Measurements from ENCODE around the gene ARID1A. TPM values are rescaled to one million over a fixed set of nuclear protein-coding genes. Genes with fewer than 3 reads are reported as not detected.

Gene ARID1A
- total and polyA plus RNA-seq, 12 donors: 11.3 to 90.3 (median 51.1) TPM

DNA sequence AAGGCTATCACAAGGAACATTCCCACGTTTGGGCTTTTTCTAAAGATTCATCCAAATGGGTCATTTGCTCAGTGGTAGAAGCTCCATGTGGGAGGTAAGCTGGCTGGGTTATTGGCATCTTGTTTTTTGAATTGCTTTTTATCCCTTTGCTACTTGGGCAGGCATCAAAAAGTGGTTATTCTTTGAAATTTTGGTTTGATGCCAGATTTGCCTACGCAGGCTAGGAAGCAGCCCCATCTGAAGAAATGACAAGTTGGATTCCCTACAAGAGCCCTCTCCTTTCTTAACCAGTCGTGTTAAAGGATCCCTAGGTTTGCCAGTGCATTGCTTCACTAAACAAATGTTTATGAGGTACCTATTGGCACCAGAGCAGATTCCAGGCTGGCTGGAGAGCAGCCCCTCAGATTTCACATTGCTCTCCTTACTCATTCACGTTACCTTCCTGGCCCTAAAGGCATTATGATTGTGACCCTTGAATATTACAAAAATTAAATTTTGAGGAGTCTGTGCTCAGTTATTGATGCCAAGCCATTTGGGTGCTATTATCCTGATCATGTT, 38.8 kb downstream of the ARID1A start:
- DNase-seq: no peak
- Histone ChIP-seq H3K9me3 (replicated peaks in 1 of 3) (no peaks in the 10 kb centered on the region), H3K27ac (peak overlapping the region in 1 of 5 donors; percentile 42), H3K4me3 (no peak overlapping the region), H3K36me3 (replicated peaks in 1 of 2) (peaks cover 0 to 87% of the 10 kb centered on the region in 2 donors), H3K27me3 (no peaks in the 10 kb centered on the region), H3K4me1 (replicated peaks in 1 of 2) (peaks cover 0 to 16% of the 10 kb centered on the region in 2 donors)
- TF ChIP-seq, protein P1, sequence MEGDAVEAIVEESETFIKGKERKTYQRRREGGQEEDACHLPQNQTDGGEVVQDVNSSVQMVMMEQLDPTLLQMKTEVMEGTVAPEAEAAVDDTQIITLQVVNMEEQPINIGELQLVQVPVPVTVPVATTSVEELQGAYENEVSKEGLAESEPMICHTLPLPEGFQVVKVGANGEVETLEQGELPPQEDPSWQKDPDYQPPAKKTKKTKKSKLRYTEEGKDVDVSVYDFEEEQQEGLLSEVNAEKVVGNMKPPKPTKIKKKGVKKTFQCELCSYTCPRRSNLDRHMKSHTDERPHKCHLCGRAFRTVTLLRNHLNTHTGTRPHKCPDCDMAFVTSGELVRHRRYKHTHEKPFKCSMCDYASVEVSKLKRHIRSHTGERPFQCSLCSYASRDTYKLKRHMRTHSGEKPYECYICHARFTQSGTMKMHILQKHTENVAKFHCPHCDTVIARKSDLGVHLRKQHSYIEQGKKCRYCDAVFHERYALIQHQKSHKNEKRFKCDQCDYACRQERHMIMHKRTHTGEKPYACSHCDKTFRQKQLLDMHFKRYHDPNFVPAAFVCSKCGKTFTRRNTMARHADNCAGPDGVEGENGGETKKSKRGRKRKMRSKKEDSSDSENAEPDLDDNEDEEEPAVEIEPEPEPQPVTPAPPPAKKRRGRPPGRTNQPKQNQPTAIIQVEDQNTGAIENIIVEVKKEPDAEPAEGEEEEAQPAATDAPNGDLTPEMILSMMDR (IDR thresholded peaks at IDR 0.05): no peak
- TF ChIP-seq POLR2A (IDR thresholded peaks at IDR 0.05): no peak
- intact Hi-C loops (cut with DNase I): no loop called here
- 54 to 64% (median 55%) methylated on average over 4 of the region's 4 CpGs for WGBS, 4 donors

DNA sequence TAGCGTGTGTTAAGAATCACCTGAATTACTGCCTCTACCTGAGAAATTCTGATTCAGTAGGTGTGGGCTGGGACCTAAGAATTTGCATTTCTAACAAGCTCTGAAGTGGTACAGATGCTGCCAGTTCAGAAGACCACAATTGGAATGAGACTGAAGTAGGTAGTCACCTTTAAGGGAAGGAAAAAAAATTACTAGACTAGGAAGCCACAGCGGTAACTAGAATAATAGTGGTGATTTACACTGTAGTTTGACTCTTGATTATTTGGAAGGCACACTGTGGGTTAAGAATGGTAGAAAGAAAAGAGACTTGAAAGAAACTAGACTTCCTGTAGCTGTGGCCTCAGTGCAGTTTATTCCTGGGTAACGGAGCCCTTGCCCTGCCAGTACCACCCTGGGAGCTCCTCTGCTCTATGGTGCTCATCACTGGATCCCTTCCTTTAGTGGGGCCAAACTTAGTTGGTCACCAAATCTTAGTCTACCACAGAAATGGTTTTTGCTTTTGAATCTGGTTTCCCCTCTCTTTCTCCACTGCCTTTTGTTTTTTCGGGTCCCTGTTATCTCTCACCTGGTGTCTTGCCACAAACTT, 43.6 kb downstream of the ARID1A start:
- Histone ChIP-seq H3K4me3 (no peak overlapping the region), H3K9me3 (replicated peaks in 1 of 3) (no peaks in the 10 kb centered on the region), H3K27ac (no peak overlapping the region), H3K27me3 (no peaks in the 10 kb centered on the region), H3K36me3 (replicated peaks in 1 of 2) (peaks cover 0 to 58% of the 10 kb centered on the region in 2 donors), H3K4me1 (replicated peaks in 1 of 2) (peaks cover 6 to 35% of the 10 kb centered on the region in 2 donors)
- intact Hi-C loops (cut with DNase I): no loop called here
- 76 to 92% (median 82%) methylated on average over 4 of the region's 4 CpGs for WGBS, 4 donors
- no peak for TF ChIP-seq POLR2A (IDR thresholded peaks at IDR 0.05)
- TF ChIP-seq, protein P1 (IDR thresholded peaks at IDR 0.05): no peak
- DNase-seq: no peak

DNA sequence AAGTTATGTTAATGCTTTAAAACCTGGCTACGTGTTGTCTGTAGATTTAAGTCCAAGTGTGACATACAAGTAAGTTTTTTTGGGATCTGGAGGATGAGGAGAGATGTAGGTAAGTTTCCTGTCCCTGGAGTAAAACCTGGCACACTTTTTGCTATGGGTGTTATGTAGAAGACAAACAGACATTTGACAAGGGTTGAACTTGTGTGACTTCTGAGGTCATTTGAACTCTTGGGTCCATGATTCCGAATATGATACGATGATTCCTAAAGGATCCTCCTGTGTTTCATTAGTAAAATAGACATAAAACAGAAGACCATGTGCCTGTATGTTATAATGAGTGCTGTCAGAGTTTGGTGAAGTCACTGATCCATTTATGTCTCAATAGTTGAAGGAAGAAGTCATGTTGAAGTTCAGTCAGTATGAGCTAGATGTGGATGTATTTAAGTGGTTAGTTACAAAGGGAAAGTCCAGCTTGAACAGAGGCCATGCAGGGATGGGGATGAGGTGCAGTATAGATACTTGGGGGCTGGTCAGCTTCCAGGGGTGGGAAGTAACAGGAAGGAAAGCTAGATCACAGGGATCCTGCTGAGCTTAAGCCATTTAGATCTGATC, 44.3 kb downstream of the ARID1A start:
- Histone ChIP-seq H3K4me3 (no peak overlapping the region), H3K36me3 (replicated peaks in 1 of 2) (peaks cover 0 to 51% of the 10 kb centered on the region in 2 donors), H3K9me3 (replicated peaks in 1 of 3) (no peaks in the 10 kb centered on the region), H3K27ac (peak overlapping the region in 2 of 5 donors; percentile 23 to 27), H3K27me3 (no peaks in the 10 kb centered on the region), H3K4me1 (replicated peaks in 1 of 2) (peaks cover 13 to 39% of the 10 kb centered on the region in 2 donors)
- TF ChIP-seq, protein P1 (IDR thresholded peaks at IDR 0.05): no peak
- TF ChIP-seq POLR2A (IDR thresholded peaks at IDR 0.05): no peak
- WGBS, 4 donors: 84 to 91% (median 88%) methylated on average over 3 of the region's 3 CpGs
- no peak for DNase-seq
- intact Hi-C loops (cut with DNase I): no loop called here

DNA sequence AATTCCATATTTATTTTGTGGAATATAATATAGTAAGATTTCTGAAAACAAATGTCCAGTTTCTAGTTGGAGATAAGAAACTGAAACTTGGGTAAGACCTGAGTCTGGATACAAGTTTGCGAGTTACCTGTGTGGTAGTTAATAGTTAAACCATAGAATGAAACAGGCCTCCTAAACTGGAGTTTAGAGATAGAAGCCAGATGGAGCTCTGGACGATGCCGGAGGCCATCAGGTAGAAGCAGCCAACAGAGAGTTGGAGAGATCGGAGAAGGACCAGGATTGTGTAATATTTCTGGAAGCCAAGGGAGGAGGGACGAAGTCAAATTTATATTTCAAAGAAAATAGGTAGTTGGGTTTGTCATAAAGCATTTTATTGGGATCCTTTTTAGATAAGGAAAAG, 45.1 kb downstream of the ARID1A start:
- no peak for DNase-seq
- no peaks in the 10 kb centered on the region for H3K9me3 ChIP-seq (replicated peaks in 1 of 3)
- TF ChIP-seq, protein P1 (IDR thresholded peaks at IDR 0.05): no peak
- TF ChIP-seq POLR2A (IDR thresholded peaks at IDR 0.05): no peak
- 74 to 79% (median 77%) methylated on average over 5 of the region's 5 CpGs for WGBS, 4 donors
- no peak overlapping the region for H3K4me3 ChIP-seq
- peak overlapping the region in 1 of 5 donors; percentile 23 for H3K27ac ChIP-seq
- H3K27me3 ChIP-seq: no peaks in the 10 kb centered on the region
- intact Hi-C loops (cut with DNase I): no loop called here
- H3K4me1 ChIP-seq (replicated peaks in 1 of 2): peaks cover 19 to 47% of the 10 kb centered on the region in 2 donors
- H3K36me3 ChIP-seq (replicated peaks in 1 of 2): peaks cover 0 to 44% of the 10 kb centered on the region in 2 donors
